HEK293T (cell line): ENCODE measurements around the gene KHDC4.

Experiments
- ARNT ChIP-seq: fragments of 450-650 bp; IDR thresholded peaks from 2 replicates; pipeline ENCODE4 v1.6.1; 2017; ENCODE audit warnings: mild to moderate bottlenecking
- BHLHE40 ChIP-seq: fragments of 450-650 bp; IDR thresholded peaks from 2 replicates; pipeline ENCODE4 v1.6.1; 2016; ENCODE audit warnings: mild to moderate bottlenecking, moderate library complexity, borderline replicate concordance
- CTBP1 ChIP-seq: fragments of 450-650 bp; IDR thresholded peaks from 2 replicates; pipeline ENCODE4 v1.6.1; 2016; ENCODE audit warnings: borderline replicate concordance
- ELF4 ChIP-seq: fragments of 450-650 bp; IDR thresholded peaks from 2 replicates; pipeline ENCODE4 v1.6.1; 2017; ENCODE audit warnings: antibody characterized with exemption
- FOXA1 ChIP-seq: fragments of 450-650 bp; IDR thresholded peaks from 2 replicates; pipeline ENCODE4 v1.6.1; 2016; ENCODE audit warnings: mild to moderate bottlenecking
- FOXK2 ChIP-seq: fragments of 450-650 bp; IDR thresholded peaks from 2 replicates; pipeline ENCODE4 v1.6.1; 2016; ENCODE audit warnings: mild to moderate bottlenecking
- FOXM1 ChIP-seq: fragments of 450-650 bp; IDR thresholded peaks from 2 replicates; pipeline ENCODE4 v1.6.1; 2017; ENCODE audit warnings: mild to moderate bottlenecking, borderline replicate concordance
- HDGF ChIP-seq: fragments of 450-650 bp; IDR thresholded peaks from 2 replicates; pipeline ENCODE4 v1.6.1; 2017; ENCODE audit warnings: antibody characterized with exemption, borderline replicate concordance
- L3MBTL2 ChIP-seq: fragments of 450-650 bp; conservative IDR thresholded peaks from 2 replicates; pipeline ENCODE4 v1.6.1; 2016; ENCODE audit warnings: mild to moderate bottlenecking
- NFRKB ChIP-seq: fragments of 450-650 bp; IDR thresholded peaks from 2 replicates; pipeline ENCODE4 v1.6.1; 2016; ENCODE audit warnings: mild to moderate bottlenecking, moderate library complexity
- SP1 ChIP-seq: fragments of 450-650 bp; IDR thresholded peaks from 2 replicates; pipeline ENCODE4 v1.6.1; 2017
- SUZ12 ChIP-seq: fragments of 450-650 bp; IDR thresholded peaks from 2 replicates; pipeline ENCODE4 v1.6.1; 2016; ENCODE audit warnings: mild to moderate bottlenecking
- TARDBP ChIP-seq: fragments of 450-650 bp; IDR thresholded peaks from 2 replicates; pipeline ENCODE4 v1.6.1; 2016
- ZNF384 ChIP-seq: fragments of 450-650 bp; IDR thresholded peaks from 2 replicates; pipeline ENCODE4 v1.6.1; 2016

DNA sequence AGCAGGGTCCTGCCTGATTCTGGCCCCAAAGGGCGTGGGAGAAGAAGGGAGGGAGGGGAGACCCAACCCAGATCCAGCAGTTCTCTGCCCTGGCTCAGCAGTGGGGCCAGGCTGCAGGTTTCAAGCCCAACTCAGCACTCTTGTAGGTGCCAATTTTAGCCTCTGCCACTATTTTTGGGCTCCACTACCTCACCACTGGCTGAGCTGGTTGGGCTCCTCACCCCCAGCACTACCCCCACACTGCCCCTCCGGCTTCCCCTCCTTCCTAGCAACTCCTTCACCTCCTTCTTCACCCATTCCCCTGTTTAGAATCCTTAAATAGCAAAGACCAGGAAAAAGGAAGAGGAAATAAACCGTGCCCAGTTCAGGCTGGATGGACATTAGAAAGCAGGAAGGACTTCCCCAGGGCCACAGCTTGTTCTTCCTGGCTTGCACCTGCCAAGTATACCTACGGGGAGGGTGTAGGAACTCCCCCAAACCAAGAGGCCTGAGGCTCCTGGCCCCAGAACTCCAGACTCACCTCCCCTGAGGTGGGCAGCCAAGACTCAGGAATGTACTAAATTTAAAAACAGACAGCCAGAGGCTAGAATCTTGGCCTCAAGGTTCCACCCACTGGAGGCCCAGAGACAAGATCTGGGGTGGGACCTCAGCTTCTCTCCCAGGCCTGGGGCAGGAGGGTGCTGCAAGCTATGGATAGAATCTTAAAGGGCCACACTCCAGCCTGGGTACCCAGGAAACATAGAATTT lies 45.6 kb upstream of the KHDC4 start:
- TF ChIP-seq ZNF384 (no peak), FOXA1 (no peak), ARNT (no peak), FOXM1 (no peak), SP1 (no peak), ELF4 (no peak), TARDBP (no peak), L3MBTL2 (no peak), CTBP1 (no peak), BHLHE40 (no peak), FOXK2 (no peak), HDGF (no peak), SUZ12 (no peak), NFRKB (no peak)
